ENCODE measurements around the gene PHC2. TPM values are rescaled to one million over a fixed set of nuclear protein-coding genes. Genes with fewer than 3 reads are reported as not detected.

The PHC2 gene
- total and polyA plus RNA-seq, 2 of the 13 experiments (the other 11 are each of a cell fraction or from before 2014, with no cell fraction given): 52.5 to 84.9 TPM

DNA sequence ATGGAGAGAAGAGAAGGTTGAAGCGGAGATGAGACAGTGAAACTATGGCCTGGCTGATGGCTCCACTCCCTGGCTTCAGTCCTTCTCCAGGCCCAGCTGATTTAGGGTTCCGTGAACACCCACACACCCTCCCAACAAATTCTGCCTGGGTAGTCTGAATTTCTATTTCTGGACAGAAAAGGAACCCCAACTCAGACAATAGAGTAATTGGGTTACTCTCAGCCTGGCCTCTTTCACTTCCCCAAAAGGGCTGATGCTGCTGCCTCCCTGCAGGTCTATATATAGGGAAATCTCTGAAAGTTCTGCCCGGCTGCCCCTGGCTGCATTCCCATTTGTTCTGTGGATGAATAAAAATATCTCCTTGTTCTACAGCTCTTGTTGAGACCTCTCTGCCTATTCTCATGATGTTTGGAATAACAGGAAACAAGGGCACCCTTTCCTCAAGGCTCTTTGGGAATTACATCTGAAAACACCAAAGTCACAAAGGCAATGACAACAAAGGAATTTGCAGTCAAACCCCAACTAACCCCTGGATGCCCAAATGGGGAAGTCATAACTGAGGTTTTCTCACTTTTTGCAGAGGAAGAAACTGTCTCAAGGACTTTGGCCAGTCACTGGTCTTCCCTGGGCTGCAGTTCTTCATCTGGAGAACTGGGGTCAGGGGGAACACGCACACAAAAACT is 30.2 kb upstream of the PHC2 start:
- BruUV-seq (replicated peaks): no TSS peak
- intact Hi-C loops (cut with micrococcal nuclease; ENCODE audit: unreplicated experiment): no loop called here
- CTCF ChIA-PET (ENCODE audit: low intra/inter-chr PET ratio, low total read pairs): no interaction called here

More for the DNA sequence above, 30.2 kb upstream of the PHC2 start:
- ATAC-seq (no peak), DNase-seq (ENCODE audit: low spot score) (no peak), FAIRE-seq (no peak)
- POLR2A ChIA-PET: no interaction called here
- H3K9me3 ChIP-seq (ENCODE audit: low read length): no peaks in the 10 kb centered on the region
- H3K79me2 ChIP-seq (ENCODE audit: insufficient read depth, low read length): no peaks in the 10 kb centered on the region
- no peak overlapping the region for H3K4me2 ChIP-seq (ENCODE audit: low read depth, low read length)
- in situ Hi-C loops (cut with HindIII; ENCODE audit: extremely low pct_ligation_motif_present, low pct_unique_long_range_greater_than_20kb): loop anchor here (10.0 kb wide), 1 partner anchor 86 kb away; no protein-coding TSS in a partner anchor
- no peak overlapping the region for H2AFZ ChIP-seq (ENCODE audit: low read length)
- peaks cover 3 to 23% of the 10 kb centered on the region in 2 experiments; a peak in 2 of 5 replicates for H3K27me3 ChIP-seq (ENCODE audit: control insufficient read depth in 1 of 2, insufficient read depth in 2 of 2, low read length in 2 of 2)
- no peak overlapping the region for H3K27ac ChIP-seq (ENCODE audit: extremely low read length, insufficient read depth, low read length)
- no peak overlapping the region for H3K4me3 ChIP-seq (replicated peaks in 1 of 3; ENCODE audit: insufficient read depth in 1 of 3, low read depth in 2 of 3, low read length in 3 of 3)
- 57% methylated on average over 2 of the region's 4 CpGs for WGBS (ENCODE audit: low lambda C conversion rate)
- H3K4me1 ChIP-seq (ENCODE audit: insufficient read depth, low read length): no peaks in the 10 kb centered on the region
- no peaks in the 10 kb centered on the region for H4K20me1 ChIP-seq (ENCODE audit: insufficient read depth, low read length)
- H3K9ac ChIP-seq (ENCODE audit: insufficient read depth, low read depth, low read length): no peak overlapping the region
- TF ChIP-seq TSC22D2 (CRISPR knock-in tag; IDR thresholded peaks at IDR 0.05; ENCODE audit: borderline replicate concordance): no peak
- TF ChIP-seq FOXC1 (CRISPR knock-in tag; IDR thresholded peaks at IDR 0.05; ENCODE audit: borderline replicate concordance): no peak
- TF ChIP-seq PHB2 (IDR thresholded peaks at IDR 0.05; ENCODE audit: partially characterized antibody): no peak
- TF ChIP-seq FOXJ3 (CRISPR knock-in tag; IDR thresholded peaks at IDR 0.05; ENCODE audit: borderline replicate concordance): no peak
- TF ChIP-seq ZNF792 (CRISPR knock-in tag; IDR thresholded peaks at IDR 0.05): no peak
- TF ChIP-seq, protein P1, sequence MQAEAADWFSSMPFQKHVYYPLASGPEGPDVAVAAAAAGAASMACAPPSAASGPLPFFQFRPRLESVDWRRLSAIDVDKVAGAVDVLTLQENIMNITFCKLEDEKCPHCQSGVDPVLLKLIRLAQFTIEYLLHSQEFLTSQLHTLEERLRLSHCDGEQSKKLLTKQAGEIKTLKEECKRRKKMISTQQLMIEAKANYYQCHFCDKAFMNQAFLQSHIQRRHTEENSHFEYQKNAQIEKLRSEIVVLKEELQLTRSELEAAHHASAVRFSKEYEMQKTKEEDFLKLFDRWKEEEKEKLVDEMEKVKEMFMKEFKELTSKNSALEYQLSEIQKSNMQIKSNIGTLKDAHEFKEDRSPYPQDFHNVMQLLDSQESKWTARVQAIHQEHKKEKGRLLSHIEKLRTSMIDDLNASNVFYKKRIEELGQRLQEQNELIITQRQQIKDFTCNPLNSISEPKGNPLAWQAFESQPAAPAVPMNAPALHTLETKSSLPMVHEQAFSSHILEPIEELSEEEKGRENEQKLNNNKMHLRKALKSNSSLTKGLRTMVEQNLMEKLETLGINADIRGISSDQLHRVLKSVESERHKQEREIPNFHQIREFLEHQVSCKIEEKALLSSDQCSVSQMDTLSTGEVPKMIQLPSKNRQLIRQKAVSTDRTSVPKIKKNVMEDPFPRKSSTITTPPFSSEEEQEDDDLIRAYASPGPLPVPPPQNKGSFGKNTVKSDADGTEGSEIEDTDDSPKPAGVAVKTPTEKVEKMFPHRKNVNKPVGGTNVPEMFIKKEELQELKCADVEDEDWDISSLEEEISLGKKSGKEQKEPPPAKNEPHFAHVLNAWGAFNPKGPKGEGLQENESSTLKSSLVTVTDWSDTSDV (CRISPR knock-in tag; IDR thresholded peaks at IDR 0.05): no peak
- TF ChIP-seq MEF2D (CRISPR knock-in tag; IDR thresholded peaks at IDR 0.05): no peak
- TF ChIP-seq, protein P2, sequence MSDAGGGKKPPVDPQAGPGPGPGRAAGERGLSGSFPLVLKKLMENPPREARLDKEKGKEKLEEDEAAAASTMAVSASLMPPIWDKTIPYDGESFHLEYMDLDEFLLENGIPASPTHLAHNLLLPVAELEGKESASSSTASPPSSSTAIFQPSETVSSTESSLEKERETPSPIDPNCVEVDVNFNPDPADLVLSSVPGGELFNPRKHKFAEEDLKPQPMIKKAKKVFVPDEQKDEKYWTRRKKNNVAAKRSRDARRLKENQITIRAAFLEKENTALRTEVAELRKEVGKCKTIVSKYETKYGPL (CRISPR knock-in tag; IDR thresholded peaks at IDR 0.05): no peak
- no peak for TF ChIP-seq ZNF333 (CRISPR knock-in tag; IDR thresholded peaks at IDR 0.05; ENCODE audit: borderline replicate concordance)
- TF ChIP-seq CENPT (CRISPR knock-in tag; IDR thresholded peaks at IDR 0.05; ENCODE audit: low read depth): no peak
- no peak for TF ChIP-seq ZSCAN20 (CRISPR knock-in tag; IDR thresholded peaks at IDR 0.05; ENCODE audit: borderline replicate concordance)
- no peak for TF ChIP-seq PCBP2 (optimal IDR thresholded peaks at IDR 0.05; ENCODE audit: low read depth, low read length, poor library complexity, severe bottlenecking)
- TF ChIP-seq ZSCAN21 (CRISPR knock-in tag; IDR thresholded peaks at IDR 0.05; ENCODE audit: borderline replicate concordance): no peak
- H3K36me3 ChIP-seq (replicated peaks in 1 of 2; ENCODE audit: control insufficient read depth in 1 of 2, insufficient read depth in 2 of 2, low read length in 2 of 2): no peaks in the 10 kb centered on the region

Data from HepG2 (cell line).